Gastroesophageal sphincter (tissue), 4 donors: ENCODE measurements around the gene ARMC9. TPM values are rescaled to one million over a fixed set of nuclear protein-coding genes. Genes with fewer than 3 reads are reported as not detected.
A peak's percentile ranks its signal among the peaks of the same experiment; 100 is the strongest.
"Not testable (repeated sequence)": the region's sequence is repeated elsewhere in the genome, so short reads cannot be mapped to it uniquely, and the experiment has no call there.

ENCODE experiments used
- ATAC-seq: fragments of 150-250 bp; one replicate; pipeline ENCODE4 v1.9.1; 2016; ENCODE audit warnings: mild to moderate bottlenecking, moderate library complexity
- H3K27ac ChIP-seq, 4 donors: fragments of 200-600 bp; sonication (generic) in 3 of 4; 1 replicate in 3 of 4; 2 replicates in 1 of 4; pipeline ENCODE4 v1.5.1; 2016 to 2019
- H3K27me3 ChIP-seq: fragments of 200-600 bp; sonication (generic); one replicate; pipeline ENCODE4 v1.5.1; 2019
- H3K36me3 ChIP-seq, 2 donors: fragments of 200-600 bp; sonication (generic); one replicate each; pipeline ENCODE4 v1.5.1; 2019; ENCODE audit warnings: control low read depth in 1 of 2
- H3K4me1 ChIP-seq, 3 donors: fragments of 200-600 bp; sonication (generic); 1 replicate in 2 of 3; 2 replicates in 1 of 3; pipeline ENCODE4 v1.5.1; 2016 to 2019; ENCODE audit warnings: control low read depth in 2 of 3
- H3K4me3 ChIP-seq, 2 donors: fragments of 200-600 bp; sonication (generic); one replicate each; pipeline ENCODE4 v1.5.1; 2019; ENCODE audit warnings: mild to moderate bottlenecking in 1 of 2, moderate library complexity in 1 of 2
- H3K9me3 ChIP-seq, 3 donors: fragments of 200-600 bp; sonication (generic); one replicate each; pipeline ENCODE4 v1.5.1; 2017 to 2019; ENCODE audit warnings: control low read depth in 2 of 3
- CTCF ChIP-seq, 4 experiments: fragments of 200-600 bp in 2 of 4; fragments of 450-650 bp in 2 of 4; sonication (generic) in 1 of 4; IDR thresholded peaks; one replicate each; pipeline ENCODE4 v1.5.1; 2017 to 2019; ENCODE audit warnings: antibody characterized with exemption in 4 of 4, mild to moderate bottlenecking in 2 of 4, moderate library complexity in 2 of 4
- EP300 ChIP-seq: sonication (generic); formaldehyde crosslinking; IDR thresholded peaks from one replicate; pipeline ENCODE4 v1.6.1; 2017; ENCODE audit warnings: antibody characterized with exemption, mild to moderate bottlenecking
- POLR2A ChIP-seq, 2 donors: fragments of 450-650 bp; IDR thresholded peaks; one replicate each; pipeline ENCODE4 v1.6.1; 2017; ENCODE audit warnings: antibody characterized with exemption in 2 of 2, mild to moderate bottlenecking in 2 of 2, moderate library complexity in 1 of 2
- POLR2AphosphoS5 ChIP-seq: sonication (generic); formaldehyde crosslinking; IDR thresholded peaks from one replicate; pipeline ENCODE4 v1.6.1; 2017; ENCODE audit warnings: antibody characterized with exemption
- WGBS, 2 donors: methylation state at CpG; one replicate each; pipeline ENCODE4 v1.1.5; 2018; ENCODE audit warnings: low coverage in 1 of 2; 5-methylcytosine and 5-hydroxymethylcytosine counted together
- total RNA-seq, 4 donors: library from RNA; depleted of rRNA; stranded (reverse); fragments of >200 nt; gene quantifications; one replicate each; pipeline ENCODE4 v1.1.0, GENCODE V29; 2016

Gene ARMC9
- total RNA-seq, 4 donors from 2014 or later, result 69.6 to 298 (median 152) TPM

GRCh38 chr2:231398585-231398984, 200.2 kb downstream of the ARMC9 start:
- no peak for ATAC-seq
- peaks cover 34% of the 10 kb centered on the region for H3K27me3 ChIP-seq
- no peaks in the 10 kb centered on the region for H3K9me3 ChIP-seq
- H3K27ac ChIP-seq, result no peak overlapping the region
- no peak for TF ChIP-seq POLR2AphosphoS5
- TF ChIP-seq POLR2A (IDR thresholded peaks at IDR 0.05), result no peak
- H3K36me3 ChIP-seq, result no peaks in the 10 kb centered on the region
- no CpG with 5 or more reads among the region's 27 CpGs for WGBS, 2 donors
- no peak overlapping the region for H3K4me3 ChIP-seq
- peaks cover 0 to 45% (median 3%) of the 10 kb centered on the region in 3 donors for H3K4me1 ChIP-seq

- peak overlapping the region in 2 of 4 donors; percentile 17 to 38 for H3K27ac ChIP-seq
- H3K27me3 ChIP-seq, result peaks cover 27% of the 10 kb centered on the region
- no peak for ATAC-seq
- no peaks in the 10 kb centered on the region for H3K9me3 ChIP-seq
- H3K36me3 ChIP-seq, result no peaks in the 10 kb centered on the region
- no peak for TF ChIP-seq POLR2AphosphoS5
- TF ChIP-seq EP300, result no peak
- no peak for TF ChIP-seq CTCF (IDR thresholded peaks at IDR 0.05)
- TF ChIP-seq POLR2A (IDR thresholded peaks at IDR 0.05), result no peak
- no CpG with 5 or more reads among the region's 23 CpGs for WGBS, 2 donors
- no peak overlapping the region for H3K4me3 ChIP-seq
- peaks cover 0 to 45% (median 3%) of the 10 kb centered on the region in 3 donors for H3K4me1 ChIP-seq
Measured at GRCh38 chr2:231399046-231399852, 200.8 kb downstream of the ARMC9 start.

- Histone ChIP-seq H3K36me3 (no peaks in the 10 kb centered on the region), H3K27me3 (peaks cover 19% of the 10 kb centered on the region), H3K4me1 (peaks cover 0 to 41% (median 3%) of the 10 kb centered on the region in 3 donors), H3K4me3 (peak overlapping the region in 1 of 2 donors; percentile 10), H3K9me3 (no peaks in the 10 kb centered on the region), H3K27ac (peak overlapping the region in 3 of 4 donors; percentile 17 to 51 (median 35))
- 21% methylated on average over 5 of the region's 12 CpGs; no CpG with 5 or more reads in 1 of the 2 donors for WGBS, 2 donors
- ATAC-seq, result peak; percentile 46
- TF ChIP-seq CTCF (IDR thresholded peaks at IDR 0.05) (peak in 1 of 4 experiments; percentile 17), POLR2AphosphoS5 (no peak), POLR2A (IDR thresholded peaks at IDR 0.05) (no peak), EP300 (no peak)
Measured at GRCh38 chr2:231399853-231400680, 201.6 kb downstream of the ARMC9 start.

- not testable (repeated sequence) for H3K4me3 ChIP-seq, ATAC-seq, H3K9me3 ChIP-seq, H3K36me3 ChIP-seq
- H3K27ac ChIP-seq, result peak overlapping the region in 2 of 4 donors; percentile 35 to 51
- H3K4me1 ChIP-seq, result peaks cover 0 to 37% (median 3%) of the 10 kb centered on the region in 3 donors
- 69 to 78% methylated on average over 5 of the region's 8 CpGs for WGBS, 2 donors
- H3K27me3 ChIP-seq, result peaks cover 13% of the 10 kb centered on the region
Measured at GRCh38 chr2:231400681-231401080, 202.2 kb downstream of the ARMC9 start.

- 90% methylated on average over 9 of the region's 23 CpGs; no CpG with 5 or more reads in 1 of the 2 donors for whole genome bisulfite sequencing, 2 donors
- H3K36me3 ChIP-seq, ATAC-seq, H3K27me3 ChIP-seq, H3K27ac ChIP-seq, H3K9me3 ChIP-seq, H3K4me3 ChIP-seq: not testable (repeated sequence)
- peaks cover 0 to 37% (median 1%) of the 10 kb centered on the region in 3 donors for H3K4me1 ChIP-seq
Measured at GRCh38 chr2:231401101-231401500, 202.7 kb downstream of the ARMC9 start.

GRCh38 chr2:231403421-231404182, 205.2 kb downstream of the ARMC9 start:
- H3K27me3 ChIP-seq, H3K9me3 ChIP-seq, H3K36me3 ChIP-seq, H3K27ac ChIP-seq, ATAC-seq, H3K4me3 ChIP-seq: not testable (repeated sequence)
- WGBS, 2 donors, result 57 to 59% methylated on average over 2 to 12 of the region's 14 CpGs
- peaks cover 0 to 34% (median 0%) of the 10 kb centered on the region in 3 donors for H3K4me1 ChIP-seq

GRCh38 chr2:231404183-231404578, 205.8 kb downstream of the ARMC9 start:
- 83% methylated on average over 3 of the region's 16 CpGs; no CpG with 5 or more reads in 1 of the 2 donors for WGBS, 2 donors
- ATAC-seq, H3K9me3 ChIP-seq, H3K4me3 ChIP-seq, H3K27me3 ChIP-seq, H3K27ac ChIP-seq, H3K36me3 ChIP-seq: not testable (repeated sequence)
- peaks cover 0 to 30% (median 0%) of the 10 kb centered on the region in 3 donors for H3K4me1 ChIP-seq
